GM19099 (cell line): ENCODE data around the gene RPUSD4.

Experiments used
- POLR2A ChIP-seq: IDR thresholded peaks from 3 replicates; pipeline ENCODE4 v1.6.1; 2011; ENCODE audit warnings: low read depth; ENCODE audit not compliant: insufficient read length; ENCODE audit errors: extremely low read depth

The RPUSD4 gene

DNA sequence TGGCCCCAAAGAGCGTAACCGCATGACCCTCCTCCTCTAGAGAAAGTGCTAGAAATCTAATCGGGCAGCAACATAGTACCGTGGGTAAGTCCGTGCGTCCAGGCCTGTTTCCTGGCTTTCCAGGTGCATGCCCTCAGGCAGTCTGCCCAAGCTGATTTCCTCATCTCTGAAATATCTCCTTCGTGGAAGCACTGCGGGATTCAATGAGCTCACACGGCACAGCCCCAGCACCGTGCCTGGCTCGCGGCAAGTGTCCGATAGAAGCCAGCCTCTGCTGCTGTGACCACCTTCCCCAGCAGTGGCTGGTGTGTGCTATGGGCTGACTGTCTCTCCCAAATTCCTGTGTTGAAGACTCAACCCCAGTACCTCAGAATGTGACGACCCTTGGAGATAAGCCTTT lies 20.7 kb downstream of the RPUSD4 start:
- no peak for TF ChIP-seq POLR2A

DNA sequence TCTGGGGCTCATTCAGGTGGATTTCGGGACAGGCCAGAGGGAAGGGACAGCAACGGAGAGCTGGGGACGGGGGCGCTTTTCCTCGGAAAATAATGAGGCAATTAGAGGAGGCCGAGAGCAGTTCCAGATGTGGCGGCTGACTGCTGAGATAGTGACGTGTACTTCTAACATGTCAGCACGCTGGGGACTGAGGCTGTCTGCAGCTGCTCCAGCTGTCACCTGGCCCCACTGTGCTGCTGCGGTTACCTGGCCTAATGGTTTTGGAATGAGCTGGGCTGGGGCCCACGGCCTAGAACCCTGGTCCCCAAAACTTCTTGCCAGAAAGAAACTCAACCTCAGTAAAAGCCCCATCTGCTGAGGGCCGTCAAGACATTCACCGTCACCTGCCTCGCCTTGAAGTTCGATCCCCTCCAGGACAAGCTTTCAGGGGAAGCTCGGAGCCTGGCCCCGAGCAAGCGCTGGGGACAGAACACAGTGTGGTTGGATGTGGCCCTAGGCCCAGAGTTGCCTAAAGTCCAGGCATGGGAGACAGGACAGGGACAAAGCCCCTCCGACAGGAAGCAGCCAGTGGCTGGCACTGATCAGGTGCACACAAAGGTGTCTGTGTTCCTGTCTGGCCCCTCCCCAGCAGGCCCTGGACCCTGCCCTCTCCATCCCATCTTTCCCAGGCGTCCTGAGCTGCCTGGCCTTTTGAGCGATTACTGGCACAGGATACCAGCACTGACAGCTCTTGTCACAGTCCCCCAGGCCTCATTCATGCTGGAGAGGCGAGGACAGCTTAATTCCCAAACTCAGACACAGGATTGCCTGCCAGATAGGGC lies 22.1 kb downstream of the RPUSD4 start:
- TF ChIP-seq POLR2A = no peak

DNA sequence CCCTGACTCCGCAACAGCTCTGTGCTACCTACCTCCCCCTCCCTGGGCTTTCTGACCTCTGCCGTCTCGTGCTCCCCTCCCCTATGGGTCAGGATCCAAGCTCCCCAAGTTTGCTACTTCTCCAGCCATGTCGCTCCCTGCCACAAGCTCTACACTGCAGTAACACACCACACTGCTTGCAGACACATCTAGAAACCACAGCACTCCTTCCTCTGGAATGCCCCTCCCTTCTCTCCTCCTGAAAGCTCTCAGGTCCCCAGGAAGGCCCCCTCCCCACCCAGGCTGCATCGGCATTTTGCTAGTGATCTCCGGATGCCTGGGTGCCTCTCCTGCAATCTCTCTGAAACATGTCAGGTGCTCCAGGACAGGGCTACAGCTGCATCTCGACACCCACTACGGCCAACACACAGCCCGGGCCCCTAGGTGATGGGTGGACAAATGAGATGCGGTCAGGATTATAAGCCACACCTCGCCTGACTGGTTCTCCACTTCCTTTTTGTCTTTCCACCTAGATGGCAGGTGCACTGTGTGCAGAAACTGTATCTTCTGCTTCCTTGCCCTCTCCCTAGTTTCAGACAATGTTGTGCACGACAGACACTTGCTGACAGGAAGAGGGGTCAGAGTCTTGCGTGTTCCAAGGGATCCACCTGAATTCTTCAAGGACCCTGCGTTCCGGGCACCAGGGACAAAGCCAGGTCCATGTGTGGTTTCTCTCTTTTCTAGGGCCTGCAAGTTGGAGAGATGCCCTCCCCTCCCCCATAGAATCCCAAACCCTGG lies 22.9 kb downstream of the RPUSD4 start:
- TF ChIP-seq POLR2A = no peak

- TF ChIP-seq POLR2A = no peak
These were observed 24.5 kb downstream of the RPUSD4 start for GRCh38 chr11:126186708-126187529.

- TF ChIP-seq POLR2A = no peak
These were observed 25.3 kb downstream of the RPUSD4 start for GRCh38 chr11:126186025-126186698.

- no peak for TF ChIP-seq POLR2A
These were observed 26.0 kb downstream of the RPUSD4 start for GRCh38 chr11:126185259-126186024.

DNA sequence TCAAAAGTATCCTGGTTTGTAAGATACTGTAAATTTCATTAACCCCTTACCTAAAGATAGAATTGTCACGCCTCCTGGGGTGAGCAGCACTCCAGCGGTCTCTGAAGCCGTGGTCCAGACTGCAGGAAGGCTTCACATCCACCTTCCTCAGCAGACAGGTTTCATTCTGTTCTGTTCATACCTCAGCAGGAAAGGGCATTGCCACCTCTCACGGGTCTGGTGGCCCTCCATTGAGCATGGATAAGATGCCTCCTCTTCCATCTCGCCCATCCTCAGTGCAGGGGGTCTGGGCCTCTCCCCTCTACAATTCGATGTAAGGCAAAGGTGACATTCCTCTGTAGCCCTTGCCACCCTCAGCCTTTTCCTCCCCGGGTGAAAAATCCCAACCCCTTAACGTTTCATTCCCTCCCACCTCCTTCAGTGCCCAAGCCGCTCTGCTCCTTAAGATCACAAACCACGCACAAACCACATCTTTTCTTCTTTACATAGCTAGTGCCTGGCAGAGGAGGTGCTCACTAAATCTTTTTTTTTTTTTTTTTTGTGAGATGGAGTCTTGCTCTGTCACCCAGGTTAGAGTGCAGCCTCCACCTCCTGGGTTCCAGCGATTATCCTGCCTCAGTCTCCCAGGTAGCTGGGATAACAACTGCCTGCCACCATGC lies 28.5 kb downstream of the RPUSD4 start:
- TF ChIP-seq POLR2A = no peak

- no peak for TF ChIP-seq POLR2A
These were observed 29.3 kb downstream of the RPUSD4 start for GRCh38 chr11:126181939-126182730.

- no peak for TF ChIP-seq POLR2A
These were observed 34.5 kb downstream of the RPUSD4 start for GRCh38 chr11:126176853-126177470.

GRCh38 chr11:126175393-126175792 lies 36.1 kb downstream of the RPUSD4 start:
- TF ChIP-seq POLR2A = no peak

DNA sequence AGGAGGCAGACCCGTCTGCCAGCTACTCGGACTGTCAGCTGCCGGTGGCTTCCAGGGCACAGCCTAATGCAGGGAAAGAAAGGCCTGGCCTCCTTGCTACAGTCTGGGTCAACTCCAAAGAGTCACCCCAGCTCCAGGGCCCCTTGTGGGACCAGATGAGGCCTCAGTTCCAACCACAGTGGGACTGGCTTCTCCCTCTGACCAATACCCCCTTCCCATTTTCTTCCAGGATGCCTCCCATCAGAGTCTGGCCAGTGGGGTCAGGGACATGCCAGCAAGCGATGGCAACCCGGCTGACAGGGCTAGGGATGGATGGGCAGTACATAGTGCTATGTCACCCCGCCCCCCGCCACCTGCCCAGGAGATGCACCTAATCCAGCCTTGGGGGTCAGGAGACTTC lies 36.6 kb downstream of the RPUSD4 start:
- no peak for TF ChIP-seq POLR2A

DNA sequence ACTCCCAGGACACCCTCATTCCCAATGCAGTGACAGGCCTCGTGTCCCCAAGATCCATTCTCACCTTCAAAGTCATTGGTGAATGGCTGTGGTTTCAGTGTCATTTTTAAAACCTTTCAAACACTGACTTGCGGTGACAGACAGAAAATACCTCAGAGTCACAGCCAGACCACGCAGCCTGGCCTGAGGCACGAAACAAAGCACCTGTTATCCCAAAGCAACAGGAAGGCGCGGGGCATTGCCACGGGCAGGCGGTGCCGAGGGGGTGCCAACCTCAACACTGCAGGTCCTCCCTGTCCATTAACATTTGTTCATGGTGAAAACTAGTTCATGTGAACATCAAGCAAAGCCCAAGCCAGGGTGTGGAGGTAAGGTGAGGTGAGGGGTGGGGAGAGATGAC lies 38.2 kb downstream of the RPUSD4 start:
- TF ChIP-seq POLR2A = no peak
